ENCODE measurements around the gene TRIM40. TPM values are rescaled to one million over a fixed set of nuclear protein-coding genes. Genes with fewer than 3 reads are reported as not detected.
A peak's percentile ranks its signal among the peaks of the same experiment; 100 is the strongest.

Gene TRIM40
- total and polyA plus RNA-seq, 2 of the 13 experiments (the other 11 are each of a cell fraction or from before 2014, with no cell fraction given), result 0.58 TPM; not detected in 1

- TF ChIP-seq ZNF660 (CRISPR knock-in tag; IDR thresholded peaks at IDR 0.05; ENCODE audit: borderline replicate concordance, low read depth) (no peak), ZNF576 (CRISPR knock-in tag; IDR thresholded peaks at IDR 0.05) (no peak), ZNF703 (CRISPR knock-in tag; IDR thresholded peaks at IDR 0.05; ENCODE audit: borderline replicate concordance) (no peak), STAT6 (CRISPR knock-in tag; IDR thresholded peaks at IDR 0.05; ENCODE audit: borderline replicate concordance) (no peak), ZNF333 (CRISPR knock-in tag; IDR thresholded peaks at IDR 0.05; ENCODE audit: borderline replicate concordance) (no peak), FOXJ3 (CRISPR knock-in tag; IDR thresholded peaks at IDR 0.05; ENCODE audit: borderline replicate concordance) (no peak), ZGPAT (CRISPR knock-in tag; IDR thresholded peaks at IDR 0.05) (peak; percentile 68; the same call in 1 of the 2 replicates), ATF7-NPFF (CRISPR knock-in tag; IDR thresholded peaks at IDR 0.05; ENCODE audit: low read depth) (no peak), ZMYM3 (CRISPR knock-in tag; IDR thresholded peaks at IDR 0.05) (peak; percentile 68; the same call in 1 of the 2 replicates), AHR (CRISPR knock-in tag; IDR thresholded peaks at IDR 0.05) (no peak; the same call in 1 of the 2 replicates), HDAC1 (CRISPR knock-in tag; IDR thresholded peaks at IDR 0.05) (no peak), ZNF816 (CRISPR knock-in tag; IDR thresholded peaks at IDR 0.05; ENCODE audit: borderline replicate concordance) (no peak), PBX3 (CRISPR knock-in tag; IDR thresholded peaks at IDR 0.05; ENCODE audit: borderline replicate concordance) (no peak), ZNF616 (CRISPR knock-in tag; IDR thresholded peaks at IDR 0.05; ENCODE audit: low read depth) (no peak), IRF2 (CRISPR knock-in tag; IDR thresholded peaks at IDR 0.05) (peak; percentile 82; the same call in 1 of the 2 replicates), ZNF720 (CRISPR knock-in tag; IDR thresholded peaks at IDR 0.05) (no peak), E2F1 (CRISPR knock-in tag; IDR thresholded peaks at IDR 0.05) (no peak), ZNF790 (CRISPR knock-in tag; IDR thresholded peaks at IDR 0.05; ENCODE audit: borderline replicate concordance) (no peak), PTBP1 (IDR thresholded peaks at IDR 0.05; ENCODE audit: low read depth, low read length, poor library complexity, severe bottlenecking) (no peak), ZNF20 (CRISPR knock-in tag; IDR thresholded peaks at IDR 0.05) (no peak), ZNF839 (CRISPR knock-in tag; IDR thresholded peaks at IDR 0.05; ENCODE audit: borderline replicate concordance) (no peak), ZNF772 (CRISPR knock-in tag; IDR thresholded peaks at IDR 0.05) (no peak)
Measured at GRCh38 chr6:30130887-30131862, 4.8 kb upstream of the TRIM40 start (continued).

Data from HepG2 (cell line).